Body of pancreas (tissue), 4 donors: ENCODE measurements around the gene LRRC45.

ENCODE experiments used
- POLR2A ChIP-seq, 3 donors: fragments of 450-650 bp; IDR thresholded peaks; one replicate each; pipeline ENCODE4 v1.6.1; 2016; ENCODE audit warnings: antibody characterized with exemption in 3 of 3, mild to moderate bottlenecking in 2 of 3
- TF ChIP-seq, protein P1 (sequence below), 7 experiments: fragments of 450-650 bp in 4 of 7; fragments of 200-600 bp in 3 of 7; sonication (generic) in 3 of 7; IDR thresholded peaks; one replicate each; pipeline ENCODE4 v1.5.1; 2016 to 2019; ENCODE audit warnings: antibody characterized with exemption in 7 of 7

DNA sequence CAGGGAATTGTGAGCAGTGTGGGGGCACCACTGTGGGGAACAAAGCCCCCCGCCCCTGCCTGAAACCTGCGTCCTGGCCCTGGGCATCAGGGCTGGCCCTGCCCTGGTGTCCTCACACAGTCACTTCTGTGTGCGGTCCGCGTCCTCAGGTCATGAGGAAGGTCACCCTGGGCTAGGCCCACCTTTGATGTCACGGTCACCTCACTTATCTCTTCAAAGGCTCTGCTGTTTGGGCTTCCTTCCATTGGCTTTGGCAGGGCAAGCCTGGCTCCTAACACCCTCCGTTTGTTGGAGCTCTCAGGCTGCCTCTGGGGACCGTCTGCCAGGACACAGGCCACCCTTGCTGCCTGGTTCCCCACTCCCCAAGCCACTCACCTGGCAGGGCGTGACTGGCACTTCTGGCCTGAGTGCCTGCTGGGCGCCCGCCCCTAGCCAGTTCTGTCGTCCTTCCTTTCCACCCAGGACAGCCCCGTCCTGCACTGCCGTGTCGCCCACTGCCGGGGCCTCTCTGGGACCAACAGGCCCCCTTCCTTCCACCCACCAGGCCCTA is 9.3 kb upstream of the LRRC45 start:
- TF ChIP-seq POLR2A (IDR thresholded peaks at IDR 0.05) = no peak
- TF ChIP-seq, protein P1, sequence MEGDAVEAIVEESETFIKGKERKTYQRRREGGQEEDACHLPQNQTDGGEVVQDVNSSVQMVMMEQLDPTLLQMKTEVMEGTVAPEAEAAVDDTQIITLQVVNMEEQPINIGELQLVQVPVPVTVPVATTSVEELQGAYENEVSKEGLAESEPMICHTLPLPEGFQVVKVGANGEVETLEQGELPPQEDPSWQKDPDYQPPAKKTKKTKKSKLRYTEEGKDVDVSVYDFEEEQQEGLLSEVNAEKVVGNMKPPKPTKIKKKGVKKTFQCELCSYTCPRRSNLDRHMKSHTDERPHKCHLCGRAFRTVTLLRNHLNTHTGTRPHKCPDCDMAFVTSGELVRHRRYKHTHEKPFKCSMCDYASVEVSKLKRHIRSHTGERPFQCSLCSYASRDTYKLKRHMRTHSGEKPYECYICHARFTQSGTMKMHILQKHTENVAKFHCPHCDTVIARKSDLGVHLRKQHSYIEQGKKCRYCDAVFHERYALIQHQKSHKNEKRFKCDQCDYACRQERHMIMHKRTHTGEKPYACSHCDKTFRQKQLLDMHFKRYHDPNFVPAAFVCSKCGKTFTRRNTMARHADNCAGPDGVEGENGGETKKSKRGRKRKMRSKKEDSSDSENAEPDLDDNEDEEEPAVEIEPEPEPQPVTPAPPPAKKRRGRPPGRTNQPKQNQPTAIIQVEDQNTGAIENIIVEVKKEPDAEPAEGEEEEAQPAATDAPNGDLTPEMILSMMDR (IDR thresholded peaks at IDR 0.05) = no peak
